Esophagus muscularis mucosa (tissue), 4 donors: ENCODE data around the gene TEX2. TPM values are rescaled to one million over a fixed set of nuclear protein-coding genes. Genes with fewer than 3 reads are reported as not detected.
"Not testable (repeated sequence)": the region's sequence is repeated elsewhere in the genome, so short reads cannot be mapped to it uniquely, and the experiment has no call there.

Source experiments
- DNase-seq: peaks from one replicate; pipeline ENCODE4 v3.0.0-alpha.2; 2017; ENCODE audit errors: extremely low spot score
- H3K27ac ChIP-seq, 4 donors: fragments of 200-600 bp; sonication (generic); replicated peaks in 1 of 4; 1 replicate in 3 of 4; 2 replicates in 1 of 4; pipeline ENCODE4 v1.5.1; 2016 to 2019; ENCODE audit warnings: mild to moderate bottlenecking in 1 of 4
- H3K27me3 ChIP-seq, 4 donors: fragments of 200-600 bp; sonication (generic); one replicate each; pipeline versions ENCODE4 v1.5.1 to v1.6.0; 2016 to 2019
- H3K36me3 ChIP-seq, 4 donors: fragments of 200-600 bp; sonication (generic); one replicate each; pipeline ENCODE4 v1.5.1; 2016 to 2019
- H3K4me1 ChIP-seq, 4 donors: fragments of 200-600 bp; sonication (generic); one replicate each; pipeline ENCODE4 v1.5.1; 2016 to 2019
- H3K4me3 ChIP-seq, 4 donors: fragments of 200-600 bp; sonication (generic); 1 replicate in 2 of 4; 2 replicates in 2 of 4; pipeline ENCODE4 v1.5.1; 2016 to 2019; ENCODE audit warnings: mild to moderate bottlenecking in 4 of 4, moderate library complexity in 1 of 4
- H3K9me3 ChIP-seq, 4 donors: fragments of 200-600 bp; sonication (generic); 1 replicate in 3 of 4; 2 replicates in 1 of 4; pipeline ENCODE4 v1.5.1; 2016 to 2019
- CTCF ChIP-seq, 3 experiments: fragments of 200-600 bp in 2 of 3; fragments of 450-650 bp in 1 of 3; sonication (generic) in 2 of 3; IDR thresholded peaks; one replicate each; pipeline ENCODE4 v1.5.1; 2017 to 2019; ENCODE audit warnings: antibody characterized with exemption in 3 of 3, mild to moderate bottlenecking in 2 of 3, moderate library complexity in 1 of 3
- EP300 ChIP-seq: sonication (generic); formaldehyde crosslinking; IDR thresholded peaks from one replicate; pipeline ENCODE4 v1.6.1; 2017; ENCODE audit warnings: antibody characterized with exemption
- POLR2A ChIP-seq: fragments of 450-650 bp; IDR thresholded peaks from one replicate; pipeline ENCODE4 v1.6.1; 2017; ENCODE audit warnings: antibody characterized with exemption, moderate library complexity, mild to moderate bottlenecking, low read depth
- POLR2AphosphoS5 ChIP-seq, 2 donors: sonication (generic); formaldehyde crosslinking; IDR thresholded peaks; one replicate each; pipeline ENCODE4 v1.6.1; 2017; ENCODE audit warnings: antibody characterized with exemption in 2 of 2
- WGBS: methylation state at CpG from one replicate; pipeline ENCODE4 v1.1.5; 2018; 5-methylcytosine and 5-hydroxymethylcytosine counted together
- intact Hi-C: fragments of 100-400 bp; cut with DNase I; formaldehyde crosslinking; loops from one replicate; pipeline ENCODE4 v1.15.1; 2023
- total RNA-seq, 4 donors: library from RNA; depleted of rRNA; stranded (reverse); fragments of >200 nt; gene quantifications; one replicate each; pipeline versions ENCODE4 v1.1.0 to v1.2.1, GENCODE V29; 2016

TEX2 gene
- total RNA-seq, 4 donors from 2014 or later = 32.6 to 58.7 (median 46.1) TPM

GRCh38 chr17:64126918-64127317 lies 136.1 kb downstream of the TEX2 start:
- Histone ChIP-seq H3K27me3 (no peaks in the 10 kb centered on the region), H3K4me3 (no peak overlapping the region), H3K9me3 (no peaks in the 10 kb centered on the region), H3K36me3 (no peaks in the 10 kb centered on the region), H3K27ac (no peak overlapping the region), H3K4me1 (peaks cover 27 to 42% (median 40%) of the 10 kb centered on the region in 4 donors)
- intact Hi-C loops = no loop called here
- TF ChIP-seq EP300 = no peak
- TF ChIP-seq POLR2A = no peak
- no peak for TF ChIP-seq POLR2AphosphoS5 (IDR thresholded peaks at IDR 0.05)
- TF ChIP-seq CTCF (IDR thresholded peaks at IDR 0.05) = no peak
- 59% methylated on average over 1 of the region's 1 CpG for WGBS
- DNase-seq = no peak

GRCh38 chr17:64125937-64126336 lies 137.1 kb downstream of the TEX2 start:
- no peaks in the 10 kb centered on the region for H3K9me3 ChIP-seq
- 78% methylated on average over 3 of the region's 3 CpGs for WGBS
- intact Hi-C loops = no loop called here
- H3K27ac ChIP-seq = no peak overlapping the region
- H3K4me3 ChIP-seq = no peak overlapping the region
- TF ChIP-seq CTCF (IDR thresholded peaks at IDR 0.05) = no peak
- no peak for TF ChIP-seq EP300
- no peak for TF ChIP-seq POLR2AphosphoS5 (IDR thresholded peaks at IDR 0.05)
- no peak for TF ChIP-seq POLR2A
- no peaks in the 10 kb centered on the region for H3K27me3 ChIP-seq
- peaks cover 0 to 3% (median 0%) of the 10 kb centered on the region in 4 donors for H3K36me3 ChIP-seq
- DNase-seq = no peak
- peaks cover 24 to 39% (median 35%) of the 10 kb centered on the region in 4 donors for H3K4me1 ChIP-seq

GRCh38 chr17:64124609-64125008 lies 138.5 kb downstream of the TEX2 start:
- H3K27ac ChIP-seq = no peak overlapping the region
- WGBS = 98% methylated on average over 3 of the region's 3 CpGs
- intact Hi-C loops = no loop called here

GRCh38 chr17:64123114-64123513 lies 139.9 kb downstream of the TEX2 start:
- H3K27me3 ChIP-seq = no peaks in the 10 kb centered on the region

More at GRCh38 chr17:64124609-64125008, 138.5 kb downstream of the TEX2 start:
- no peak overlapping the region for H3K4me3 ChIP-seq
- TF ChIP-seq POLR2A = no peak
- no peak for TF ChIP-seq CTCF (IDR thresholded peaks at IDR 0.05)
- no peak for TF ChIP-seq EP300
- no peak for TF ChIP-seq POLR2AphosphoS5 (IDR thresholded peaks at IDR 0.05)
- DNase-seq = no peak
- H3K4me1 ChIP-seq = peaks cover 21 to 36% (median 31%) of the 10 kb centered on the region in 4 donors
- H3K9me3 ChIP-seq = no peaks in the 10 kb centered on the region
- no peaks in the 10 kb centered on the region for H3K27me3 ChIP-seq
- peaks cover 0 to 3% (median 0%) of the 10 kb centered on the region in 4 donors for H3K36me3 ChIP-seq

GRCh38 chr17:64120972-64121786 lies 141.9 kb downstream of the TEX2 start:
- intact Hi-C loops, H3K27me3 ChIP-seq, H3K9me3 ChIP-seq, H3K4me3 ChIP-seq, DNase-seq, H3K36me3 ChIP-seq: not testable (repeated sequence)
- WGBS = 92% methylated on average over 13 of the region's 13 CpGs
- peaks cover 19 to 29% (median 24%) of the 10 kb centered on the region in 4 donors for H3K4me1 ChIP-seq
- H3K27ac ChIP-seq = peak overlapping the region in 1 of 4 donors; percentile 3

More at GRCh38 chr17:64123114-64123513, 139.9 kb downstream of the TEX2 start:
- intact Hi-C loops = no loop called here
- DNase-seq = no peak
- H3K9me3 ChIP-seq = no peaks in the 10 kb centered on the region
- no peak overlapping the region for H3K4me3 ChIP-seq
- no peak for TF ChIP-seq POLR2AphosphoS5 (IDR thresholded peaks at IDR 0.05)
- no peak for TF ChIP-seq CTCF (IDR thresholded peaks at IDR 0.05)
- no peak for TF ChIP-seq POLR2A
- TF ChIP-seq EP300 = no peak
- peaks cover 21 to 35% (median 29%) of the 10 kb centered on the region in 4 donors for H3K4me1 ChIP-seq
- H3K27ac ChIP-seq = no peak overlapping the region
- H3K36me3 ChIP-seq = peaks cover 0 to 3% (median 0%) of the 10 kb centered on the region in 4 donors
- 86% methylated on average over 4 of the region's 4 CpGs for WGBS
